ENCODE results near the gene CD101.

- TF ChIP-seq CTCF (conservative IDR thresholded peaks at IDR 0.05; ENCODE audit: low read length) (no peak), EZH2phosphoT487 (IDR thresholded peaks at IDR 0.05; ENCODE audit: borderline replicate concordance, low read depth, low read length) (no peak)
Observed at GRCh38 chr1:117047271-117047670, 45.7 kb downstream of the CD101 start.
